Measurements from ENCODE around the gene CPSF6.
"Not testable (repeated sequence)": the region's sequence is repeated elsewhere in the genome, so short reads cannot be mapped to it uniquely, and the experiment has no call there.

The CPSF6 gene, protein sequence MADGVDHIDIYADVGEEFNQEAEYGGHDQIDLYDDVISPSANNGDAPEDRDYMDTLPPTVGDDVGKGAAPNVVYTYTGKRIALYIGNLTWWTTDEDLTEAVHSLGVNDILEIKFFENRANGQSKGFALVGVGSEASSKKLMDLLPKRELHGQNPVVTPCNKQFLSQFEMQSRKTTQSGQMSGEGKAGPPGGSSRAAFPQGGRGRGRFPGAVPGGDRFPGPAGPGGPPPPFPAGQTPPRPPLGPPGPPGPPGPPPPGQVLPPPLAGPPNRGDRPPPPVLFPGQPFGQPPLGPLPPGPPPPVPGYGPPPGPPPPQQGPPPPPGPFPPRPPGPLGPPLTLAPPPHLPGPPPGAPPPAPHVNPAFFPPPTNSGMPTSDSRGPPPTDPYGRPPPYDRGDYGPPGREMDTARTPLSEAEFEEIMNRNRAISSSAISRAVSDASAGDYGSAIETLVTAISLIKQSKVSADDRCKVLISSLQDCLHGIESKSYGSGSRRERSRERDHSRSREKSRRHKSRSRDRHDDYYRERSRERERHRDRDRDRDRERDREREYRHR

DNA sequence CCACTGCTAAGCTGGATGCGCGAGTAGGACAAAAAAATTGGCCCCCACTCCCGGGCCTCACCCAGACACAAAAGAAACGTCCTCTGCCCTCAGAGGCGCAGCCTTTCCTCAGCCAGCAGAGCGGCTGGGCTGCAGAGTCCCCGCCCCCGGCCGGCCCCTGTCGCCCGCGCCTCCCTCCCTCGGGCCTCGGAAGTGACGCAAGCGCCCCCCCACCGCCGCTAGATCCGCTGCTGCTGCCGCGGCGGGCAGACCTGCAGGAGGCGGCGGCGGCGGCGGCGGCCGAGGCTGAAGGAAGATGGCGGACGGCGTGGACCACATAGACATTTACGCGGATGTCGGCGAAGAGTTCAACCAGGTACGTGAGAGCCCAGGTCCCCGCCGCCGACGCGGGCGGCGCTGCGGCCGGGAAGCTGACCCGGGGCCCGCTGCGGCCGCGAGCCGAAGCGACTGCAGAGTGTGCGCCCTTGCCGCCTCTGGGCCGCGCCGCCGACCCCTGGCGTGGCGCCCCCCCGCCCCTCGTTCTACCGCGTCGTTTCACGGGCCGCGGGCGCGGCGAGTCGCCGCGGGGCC, at the start of gene CPSF6:
CPSF6 (plus strand) TSS at position 218 of the 570 bp plus-strand sequence; CDS start at position 296, 78 bp downstream.
- DNase-seq, result peak; percentile 94 to 97

- no peak for DNase-seq
Measured at GRCh38 chr12:69196302-69197288, 42.8 kb upstream of the CPSF6 start.

- not testable (repeated sequence) for DNase-seq
Measured at GRCh38 chr12:69199976-69200375, 39.4 kb upstream of the CPSF6 start.

DNA sequence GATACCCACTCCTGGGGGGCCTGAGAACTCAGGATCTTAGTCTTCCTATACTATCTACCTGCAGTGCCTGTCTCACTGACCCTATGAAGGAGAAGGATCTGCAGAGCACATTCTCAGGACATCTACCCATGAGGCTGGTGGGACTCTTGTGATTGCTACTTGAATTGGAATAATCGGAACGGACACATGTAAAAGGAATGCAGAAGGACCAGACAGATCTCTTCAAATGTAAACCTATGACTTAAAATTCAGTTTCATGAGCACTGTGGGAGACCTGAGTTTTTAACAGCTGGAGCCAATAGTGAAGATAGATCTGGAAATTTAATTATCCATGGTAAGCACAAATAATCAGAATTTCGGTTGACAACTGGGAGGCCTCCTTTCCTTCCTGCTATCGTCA, 35.2 kb upstream of the CPSF6 start:
- DNase-seq, result no peak

DNA sequence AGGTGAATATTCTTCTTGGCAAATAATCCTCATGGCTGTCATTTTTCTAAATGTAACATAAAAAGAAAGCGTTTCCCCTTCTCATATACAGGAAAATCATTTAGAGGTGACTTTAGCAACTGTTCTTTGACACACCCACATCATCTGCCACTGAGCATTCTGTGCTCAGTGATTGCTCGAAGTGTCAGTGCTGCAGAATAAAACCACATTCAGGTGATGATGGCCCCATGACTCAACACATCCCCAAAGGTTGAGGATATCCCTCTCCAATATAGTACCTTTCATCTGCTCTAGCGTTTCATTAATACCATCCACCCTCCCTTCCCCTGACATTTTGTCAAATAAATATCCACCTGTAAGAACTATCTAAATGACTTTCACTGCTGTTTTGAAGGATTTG, 28.7 kb upstream of the CPSF6 start:
- no peak for DNase-seq

DNA sequence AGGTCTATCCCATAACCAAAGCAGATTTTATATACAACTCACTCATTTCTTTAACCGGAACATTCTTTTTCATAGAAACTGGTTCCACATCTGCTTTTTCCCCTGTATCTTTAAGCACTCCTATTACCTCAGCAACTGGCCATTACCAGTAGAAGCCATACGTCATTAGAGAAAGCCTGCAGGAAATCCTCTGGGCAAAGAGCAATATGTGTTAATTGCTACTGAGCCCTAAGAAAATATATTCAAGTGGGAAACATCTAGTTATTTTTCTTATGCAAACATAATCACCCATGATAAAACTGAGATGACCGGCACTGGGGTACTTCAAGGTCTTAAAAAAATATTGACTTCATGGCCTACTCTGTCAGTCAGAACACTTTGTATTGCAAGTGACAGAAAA, 28.2 kb upstream of the CPSF6 start:
- DNase-seq, result peak in 1 of 2 experiments; percentile 6

DNA sequence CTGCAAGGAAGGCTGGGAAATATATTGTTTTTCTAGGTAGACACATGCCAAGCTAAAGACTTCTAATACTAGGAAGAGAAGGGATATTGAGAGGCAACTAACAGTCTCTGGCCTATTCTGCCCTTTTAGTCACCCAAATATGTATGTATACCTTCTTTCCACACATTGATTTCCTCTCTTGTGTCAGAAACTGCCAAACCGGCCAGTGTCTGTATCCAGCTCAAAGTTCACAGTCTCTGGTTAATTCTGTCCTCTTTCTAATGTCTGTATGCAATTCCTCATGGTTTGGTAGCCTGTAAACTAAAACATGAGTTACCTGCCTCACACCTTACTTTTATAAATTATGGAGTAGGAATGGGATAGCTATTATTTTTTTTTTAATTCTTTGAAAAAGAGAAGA, 25.2 kb upstream of the CPSF6 start:
- DNase-seq, result no peak

DNA sequence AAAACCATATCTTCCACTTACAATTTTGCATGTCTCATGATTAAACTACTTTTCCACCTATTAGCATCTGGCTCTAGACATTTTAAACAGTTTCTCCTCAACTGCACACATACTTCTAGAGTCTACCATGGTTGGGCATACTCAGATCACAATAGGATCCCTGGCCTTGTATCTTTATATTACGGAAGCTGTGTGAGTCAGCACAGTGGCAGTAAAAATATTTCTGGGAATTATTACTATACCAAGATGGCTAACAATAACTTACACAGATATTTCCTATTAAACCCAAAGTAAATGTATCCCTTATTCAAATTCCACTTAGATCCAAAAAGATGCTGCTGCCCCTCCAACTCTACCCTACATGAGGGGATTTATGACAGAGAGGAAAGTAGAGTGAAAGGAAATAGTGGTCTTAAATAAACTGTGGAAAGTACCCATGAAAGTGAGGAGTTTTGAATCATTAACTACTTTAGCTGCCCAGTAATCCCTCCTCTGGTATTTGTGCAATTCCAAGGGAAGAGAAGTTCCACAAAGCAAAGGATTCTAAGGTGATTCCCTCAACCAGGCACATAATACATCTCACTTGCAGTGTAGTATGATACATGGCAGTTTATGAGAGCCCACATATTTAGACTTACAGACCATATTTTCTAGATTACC, 14.0 kb upstream of the CPSF6 start:
- no peak for DNase-seq

- no peak for DNase-seq
Measured at GRCh38 chr12:69231479-69231878, 7.9 kb upstream of the CPSF6 start.

- no peak for DNase-seq
Measured at GRCh38 chr12:69238589-69239351, 599 bp upstream of the CPSF6 start.

GRCh38 chr12:69239922-69240630, 707 bp downstream of the CPSF6 start:
- peak; percentile 50 to 69 for DNase-seq

DNA sequence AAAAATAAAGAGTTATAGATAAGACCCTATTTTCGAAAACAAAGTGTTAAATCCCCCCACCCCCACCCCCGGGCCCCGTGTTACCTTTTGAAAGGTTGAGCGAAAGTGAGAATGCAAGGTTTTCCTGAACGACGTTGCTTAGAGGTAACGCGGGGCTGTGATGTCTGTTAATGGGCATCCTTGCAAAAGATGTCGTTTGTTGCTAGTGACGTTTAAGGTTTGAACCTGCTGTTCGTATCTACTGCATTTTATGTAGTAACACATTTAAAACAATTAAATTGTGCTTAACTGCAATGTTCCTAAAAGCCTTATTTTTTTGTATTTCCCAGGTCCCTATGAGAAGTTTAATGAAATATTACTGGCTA, 1.2 kb downstream of the CPSF6 start:
- peak in 1 of 2 experiments; percentile 31 for DNase-seq

DNA sequence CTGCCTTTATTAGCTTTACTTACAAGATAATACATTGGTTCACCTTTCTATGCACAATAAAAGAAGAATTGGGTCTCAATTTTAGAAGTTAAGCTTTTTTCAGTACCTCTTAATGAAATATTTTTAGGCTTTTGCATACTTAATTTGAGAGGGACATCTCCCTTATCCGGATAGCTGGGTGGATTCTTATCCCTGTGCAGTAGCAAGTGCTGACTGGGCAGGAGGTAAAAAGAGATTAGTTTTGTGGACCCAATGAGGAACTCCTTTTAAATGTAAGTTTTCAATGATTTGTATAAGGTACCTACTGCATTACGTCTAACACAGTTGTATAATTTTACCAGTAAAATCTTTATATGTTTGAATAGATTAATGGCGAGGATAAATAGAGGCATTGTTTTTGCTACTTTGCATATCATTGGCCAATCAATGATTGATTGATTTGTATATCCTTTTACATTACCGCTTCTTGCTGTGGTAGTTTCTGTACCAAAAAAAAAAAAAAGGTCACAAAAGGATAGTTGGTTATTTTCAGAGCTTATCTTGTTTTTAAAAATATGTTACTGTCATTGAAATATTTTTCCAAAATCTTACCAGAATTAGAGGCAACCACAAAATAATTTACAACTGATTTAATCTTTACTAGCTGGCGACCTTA, 2.2 kb downstream of the CPSF6 start:
- DNase-seq, result no peak

GRCh38 chr12:69243099-69244084, 4.0 kb downstream of the CPSF6 start:
- DNase-seq, result no peak

DNA sequence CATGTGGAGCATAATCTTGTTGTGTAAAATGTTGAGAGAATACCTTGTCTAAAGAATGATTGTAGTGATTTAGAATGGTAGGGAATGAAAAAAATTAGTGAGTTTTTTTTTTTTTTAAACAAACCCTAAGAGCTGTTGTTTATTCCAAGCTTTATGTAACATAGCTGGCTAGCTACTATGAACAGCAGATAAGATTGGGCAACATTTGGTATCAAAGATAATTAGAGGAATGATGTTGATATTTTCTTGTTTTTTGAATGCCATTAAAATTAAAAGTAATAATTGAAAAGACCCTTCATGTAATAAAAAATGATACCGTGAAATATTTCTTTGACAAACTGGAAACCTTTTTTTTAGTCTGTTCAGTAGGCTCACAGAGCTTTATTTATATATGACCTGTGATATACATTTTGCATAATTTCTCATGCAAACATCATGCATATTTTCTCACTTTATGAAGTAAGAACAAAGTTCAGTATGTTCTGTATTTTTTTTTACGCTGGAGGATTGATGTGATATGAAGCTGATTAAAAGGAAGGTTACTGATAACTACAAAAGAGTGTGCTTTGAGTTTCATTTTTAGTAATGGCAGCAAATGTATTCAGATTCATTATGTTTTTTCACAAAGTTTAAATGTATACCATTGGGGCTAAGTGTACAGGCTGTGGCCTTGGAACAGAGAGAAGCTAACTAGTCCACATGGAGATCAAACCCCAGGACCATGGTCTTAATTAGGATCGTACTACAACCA, 8.1 kb downstream of the CPSF6 start:
- no peak for DNase-seq

DNA sequence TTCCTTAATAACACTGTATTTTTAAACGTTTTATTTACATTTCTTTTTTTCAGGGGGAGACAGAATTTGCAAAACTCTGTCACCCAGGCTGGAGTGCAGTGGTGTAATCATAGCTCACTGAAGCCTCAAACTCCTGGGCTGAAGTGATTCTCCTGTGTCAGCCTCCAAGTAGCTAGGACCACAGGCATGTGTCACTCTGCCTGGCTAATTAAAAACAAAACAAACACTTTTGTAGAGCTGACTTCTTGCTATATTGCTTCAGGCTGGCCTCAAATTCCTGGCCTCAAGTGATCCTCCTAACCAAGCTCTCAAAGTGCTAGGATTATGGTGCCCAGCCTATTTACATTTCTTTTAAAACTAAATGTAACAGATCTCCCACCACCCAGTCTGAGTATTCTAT, 12.7 kb downstream of the CPSF6 start:
- no peak for DNase-seq

- peak; percentile 6 to 43 for DNase-seq
Measured at GRCh38 chr12:69254046-69254445, 14.7 kb downstream of the CPSF6 start.

- DNase-seq, result no peak
Measured at GRCh38 chr12:69254862-69255261, 15.5 kb downstream of the CPSF6 start.

Data from NCI-H2081 (cell line).